ENCODE measurements around the gene PDZD2.

DNA sequence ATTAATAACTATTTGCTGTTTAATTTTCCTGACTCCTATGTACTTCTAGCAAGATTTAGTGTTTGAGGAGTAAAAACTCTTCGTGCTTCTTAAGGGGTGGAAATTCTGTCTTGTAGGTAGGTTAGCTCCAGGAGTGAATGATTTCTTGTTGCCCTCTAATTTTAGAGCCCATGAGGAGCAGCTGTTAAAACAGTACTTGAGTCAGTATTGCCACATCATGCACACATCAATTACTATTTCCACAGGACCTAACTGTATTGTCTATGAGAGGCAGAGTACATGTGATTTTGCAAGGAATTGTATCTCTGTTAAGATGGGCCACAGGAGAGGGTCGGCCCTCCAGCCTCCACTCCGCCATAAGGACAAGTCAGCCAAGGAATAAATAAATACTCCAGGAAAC lies 91.2 kb downstream of the PDZD2 start:
- TF ChIP-seq EZH2phosphoT487 (IDR thresholded peaks at IDR 0.05; ENCODE audit: borderline replicate concordance) = no peak
- TF ChIP-seq, protein P1, sequence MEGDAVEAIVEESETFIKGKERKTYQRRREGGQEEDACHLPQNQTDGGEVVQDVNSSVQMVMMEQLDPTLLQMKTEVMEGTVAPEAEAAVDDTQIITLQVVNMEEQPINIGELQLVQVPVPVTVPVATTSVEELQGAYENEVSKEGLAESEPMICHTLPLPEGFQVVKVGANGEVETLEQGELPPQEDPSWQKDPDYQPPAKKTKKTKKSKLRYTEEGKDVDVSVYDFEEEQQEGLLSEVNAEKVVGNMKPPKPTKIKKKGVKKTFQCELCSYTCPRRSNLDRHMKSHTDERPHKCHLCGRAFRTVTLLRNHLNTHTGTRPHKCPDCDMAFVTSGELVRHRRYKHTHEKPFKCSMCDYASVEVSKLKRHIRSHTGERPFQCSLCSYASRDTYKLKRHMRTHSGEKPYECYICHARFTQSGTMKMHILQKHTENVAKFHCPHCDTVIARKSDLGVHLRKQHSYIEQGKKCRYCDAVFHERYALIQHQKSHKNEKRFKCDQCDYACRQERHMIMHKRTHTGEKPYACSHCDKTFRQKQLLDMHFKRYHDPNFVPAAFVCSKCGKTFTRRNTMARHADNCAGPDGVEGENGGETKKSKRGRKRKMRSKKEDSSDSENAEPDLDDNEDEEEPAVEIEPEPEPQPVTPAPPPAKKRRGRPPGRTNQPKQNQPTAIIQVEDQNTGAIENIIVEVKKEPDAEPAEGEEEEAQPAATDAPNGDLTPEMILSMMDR (conservative IDR thresholded peaks at IDR 0.05; ENCODE audit: low read length) = no peak

Measured in Loucy (cell line).